VCaP (cell line): ENCODE measurements around the gene STK4.

ENCODE experiments used
- H3K27ac ChIP-seq: fragments of 450-650 bp; 2 replicates; pipeline ENCODE4 v1.5.1; 2017
- CTCF ChIP-seq: fragments of 450-650 bp; conservative IDR thresholded peaks from 2 replicates; pipeline ENCODE4 v1.5.1; 2017; ENCODE audit warnings: mild to moderate bottlenecking, moderate library complexity

STK4 gene

GRCh38 chr20:45101333-45101850, 135.1 kb downstream of the STK4 start:
- H3K27ac ChIP-seq, result no peak overlapping the region
- TF ChIP-seq CTCF, result no peak

GRCh38 chr20:45103072-45103471, 136.8 kb downstream of the STK4 start:
- H3K27ac ChIP-seq, result no peak overlapping the region
- TF ChIP-seq CTCF, result no peak

GRCh38 chr20:45104786-45105185, 138.5 kb downstream of the STK4 start:
- no peak for TF ChIP-seq CTCF
- no peak overlapping the region for H3K27ac ChIP-seq

- H3K27ac ChIP-seq, result no peak overlapping the region
- no peak for TF ChIP-seq CTCF
These were observed 139.0 kb downstream of the STK4 start for GRCh38 chr20:45105317-45105716.

- no peak overlapping the region for H3K27ac ChIP-seq
- TF ChIP-seq CTCF, result no peak
These were observed 143.3 kb downstream of the STK4 start for GRCh38 chr20:45109634-45110033.

GRCh38 chr20:45110301-45110700, 144.0 kb downstream of the STK4 start:
- no peak overlapping the region for H3K27ac ChIP-seq
- no peak for TF ChIP-seq CTCF

- TF ChIP-seq CTCF, result no peak
- no peak overlapping the region for H3K27ac ChIP-seq
These were observed 145.0 kb downstream of the STK4 start for GRCh38 chr20:45111285-45111684.
